CD14-positive monocyte (primary cell): Measurements from ENCODE around the gene TNFAIP8L3. TPM values are rescaled to one million over a fixed set of nuclear protein-coding genes. Genes with fewer than 3 reads are reported as not detected.

ENCODE experiments used
- DNase-seq, 3 donors: peaks; one replicate each; pipeline ENCODE4 v3.0.0-alpha.2; 2011 to 2022
- H2AFZ ChIP-seq: 2 replicates; pipeline ENCODE4 v1.6.0; 2012; ENCODE audit warnings: mild to moderate bottlenecking, low read depth, low read length, inconsistent platforms; ENCODE audit not compliant: insufficient read depth, poor library complexity, severe bottlenecking
- H3K27ac ChIP-seq, 2 donors: 1 replicate in 1 of 2; 2 replicates in 1 of 2; pipeline ENCODE4 v1.5.1; 2012 to 2013; ENCODE audit warnings: low read length in 2 of 2, control low read depth in 1 of 2, inconsistent platforms in 1 of 2, low read depth in 1 of 2, mild to moderate bottlenecking in 1 of 2
- H3K27me3 ChIP-seq, 2 donors: one replicate each; pipeline versions ENCODE4 v1.6.0 to v1.6.1; 2011 to 2013; ENCODE audit warnings: low read length in 2 of 2; ENCODE audit not compliant: control insufficient read depth in 2 of 2, insufficient read depth in 2 of 2
- H3K36me3 ChIP-seq, 2 donors: replicated peaks in 1 of 2; 1 replicate in 1 of 2; 2 replicates in 1 of 2; pipeline versions ENCODE4 v1.5.1 to v1.6.1; 2012 to 2013; ENCODE audit warnings: low read length in 2 of 2, control low read depth in 1 of 2, inconsistent platforms in 1 of 2, mild to moderate bottlenecking in 1 of 2; ENCODE audit not compliant: insufficient read depth in 2 of 2, control insufficient read depth in 1 of 2
- H3K4me1 ChIP-seq, 2 donors: 1 replicate in 1 of 2; 2 replicates in 1 of 2; pipeline versions ENCODE4 v1.5.1 to v1.6.1; 2012 to 2013; ENCODE audit warnings: low read length in 2 of 2, control low read depth in 1 of 2, inconsistent platforms in 1 of 2, mild to moderate bottlenecking in 1 of 2, moderate library complexity in 1 of 2; ENCODE audit not compliant: insufficient read depth in 2 of 2, control insufficient read depth in 1 of 2
- H3K4me2 ChIP-seq: replicated peaks from 2 replicates; pipeline ENCODE3; 2012; ENCODE audit warnings: low read length, moderate library complexity, mild to moderate bottlenecking; ENCODE audit not compliant: poor library complexity, severe bottlenecking; ENCODE audit errors: extremely low read depth
- H3K4me3 ChIP-seq, 3 experiments: fragments of 200-600 bp in 1 of 3; sonication (generic) in 1 of 3; replicated peaks in 1 of 3; 1 replicate in 2 of 3; 2 replicates in 1 of 3; pipeline ENCODE4 v1.5.1; 2011 to 2013; ENCODE audit warnings: low read length in 3 of 3, mild to moderate bottlenecking in 3 of 3, control low read depth in 2 of 3, low read depth in 2 of 3, inconsistent platforms in 1 of 3, moderate library complexity in 1 of 3
- H3K79me2 ChIP-seq: 2 replicates; pipeline ENCODE4 v1.6.0; 2012; ENCODE audit warnings: mild to moderate bottlenecking, control low read depth, inconsistent platforms, low read length, moderate library complexity; ENCODE audit not compliant: insufficient read depth
- H3K9ac ChIP-seq: 2 replicates; pipeline ENCODE4 v1.6.0; 2017; ENCODE audit warnings: low read length, mild to moderate bottlenecking; ENCODE audit not compliant: insufficient read depth, poor library complexity, severe bottlenecking
- H3K9me3 ChIP-seq, 2 donors: replicated peaks in 1 of 2; 1 replicate in 1 of 2; 2 replicates in 1 of 2; pipeline versions ENCODE4 v1.5.1 to v1.6.1; 2012 to 2013; ENCODE audit warnings: low read length in 2 of 2, control low read depth in 1 of 2; ENCODE audit not compliant: control insufficient read depth in 1 of 2, insufficient read depth in 1 of 2
- H4K20me1 ChIP-seq: 2 replicates; pipeline ENCODE4 v1.6.0; 2012; ENCODE audit warnings: mild to moderate bottlenecking, low read length, control low read depth, moderate library complexity; ENCODE audit not compliant: insufficient read depth
- H3K27ac Mint-ChIP-seq, 7 donors: one replicate each; pipeline ENCODE4 v1.8.0; 2020; ENCODE audit warnings: mild to moderate bottlenecking in 7 of 7, mixed read lengths in 7 of 7, moderate library complexity in 6 of 7, inconsistent platforms in 2 of 7
- H3K27me3 Mint-ChIP-seq, 3 donors: one replicate each; pipeline ENCODE4 v1.8.0; 2021 to 2022; ENCODE audit warnings: low read depth in 3 of 3, mild to moderate bottlenecking in 3 of 3, mixed read lengths in 3 of 3, moderate library complexity in 3 of 3, inconsistent platforms in 1 of 3
- H3K36me3 Mint-ChIP-seq, 2 donors: one replicate each; pipeline ENCODE4 v1.8.0; 2020; ENCODE audit warnings: mixed read lengths in 2 of 2, inconsistent platforms in 1 of 2, mild to moderate bottlenecking in 1 of 2
- H3K4me1 Mint-ChIP-seq: one replicate; pipeline ENCODE4 v1.8.0; 2020; ENCODE audit warnings: mild to moderate bottlenecking, mixed read lengths
- H3K4me3 Mint-ChIP-seq, 2 donors: one replicate each; pipeline ENCODE4 v1.8.0; 2020; ENCODE audit warnings: mild to moderate bottlenecking in 2 of 2, mixed read lengths in 2 of 2, moderate library complexity in 1 of 2
- H3K9me3 Mint-ChIP-seq, 7 donors: one replicate each; pipeline ENCODE4 v1.8.0; 2020 to 2022; ENCODE audit warnings: mixed read lengths in 7 of 7, mild to moderate bottlenecking in 6 of 7, moderate library complexity in 6 of 7, inconsistent platforms in 2 of 7
- WGBS: methylation state at CpG from one replicate; pipeline ENCODE4 v1.1.5; 2013; ENCODE audit warnings: missing lambda C conversion rate; ENCODE audit not compliant: insufficient coverage; 5-methylcytosine and 5-hydroxymethylcytosine counted together
- intact Hi-C, 2 donors: fragments of 100-400 bp; cut with micrococcal nuclease; formaldehyde crosslinking; loops; one replicate each; pipeline versions ENCODE4 v1.15.0 to v1.15.1; 2023
- polyA plus RNA-seq, 3 donors: library from polyadenylated mRNA; depleted of rRNA in 1 of 3; unstranded in 2 of 3; stranded (reverse) in 1 of 3; fragments of 300-500 nt in 2 of 3; fragments of >200 nt in 1 of 3; fragmentation: Illumina TruSeq in 2 of 3; gene quantifications; 1 replicate in 2 of 3; 2 replicates in 1 of 3; pipeline ENCODE4 v1.2.3, GENCODE V29; 2012 to 2021
- TF ChIP-seq, protein P1 (sequence below): fragments of 200-600 bp; IDR thresholded peaks from one replicate; pipeline ENCODE4 v1.8.0; 2022; ENCODE audit warnings: antibody characterized with exemption, mild to moderate bottlenecking

The TNFAIP8L3 gene
- polyA plus RNA-seq, 3 donors = not detected

DNA sequence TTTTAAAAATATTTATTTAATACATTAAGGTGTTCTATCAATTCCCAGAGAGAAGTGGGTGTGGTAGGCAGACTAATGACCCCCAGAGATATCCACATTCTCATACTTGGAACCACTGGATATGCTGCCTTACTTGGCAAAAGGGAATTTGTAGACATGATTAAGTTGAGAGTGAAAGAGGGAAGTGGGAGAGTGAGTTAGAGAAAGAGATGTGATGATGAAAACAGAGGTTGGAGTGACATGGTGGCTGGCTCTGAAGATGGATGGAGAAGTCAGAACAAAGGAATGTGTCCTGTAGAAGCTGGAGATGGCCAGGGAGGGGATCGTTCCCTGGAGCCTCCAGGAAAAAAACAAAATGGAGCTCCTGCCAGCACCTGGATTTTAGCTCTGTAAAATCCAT is 32.0 kb downstream of the TNFAIP8L3 start:
- Histone ChIP-seq H3K9me3 (no peaks in the 10 kb centered on the region), H3K27me3 (peaks cover 7 to 9% of the 10 kb centered on the region in 2 donors), H4K20me1 (no peaks in the 10 kb centered on the region), H2AFZ (no peak overlapping the region), H3K27ac (no peak overlapping the region), H3K4me3 (no peak overlapping the region), H3K4me1 (no peaks in the 10 kb centered on the region), H3K4me2 (no peak overlapping the region), H3K36me3 (no peaks in the 10 kb centered on the region), H3K79me2 (no peaks in the 10 kb centered on the region), H3K9ac (no peak overlapping the region)
- Mint-ChIP-seq H3K36me3 (no peaks in the 10 kb centered on the region), H3K27ac (no peak overlapping the region), H3K4me1 (peaks cover 3% of the 10 kb centered on the region), H3K27me3 (peaks cover 6 to 14% (median 6%) of the 10 kb centered on the region in 3 donors), H3K4me3 (no peak overlapping the region), H3K9me3 (peaks cover 0 to 5% (median 0%) of the 10 kb centered on the region in 7 donors)
- no peak for DNase-seq
- intact Hi-C loops = no loop called here
- WGBS = 100% methylated on average over 1 of the region's 1 CpG
- TF ChIP-seq, protein P1, sequence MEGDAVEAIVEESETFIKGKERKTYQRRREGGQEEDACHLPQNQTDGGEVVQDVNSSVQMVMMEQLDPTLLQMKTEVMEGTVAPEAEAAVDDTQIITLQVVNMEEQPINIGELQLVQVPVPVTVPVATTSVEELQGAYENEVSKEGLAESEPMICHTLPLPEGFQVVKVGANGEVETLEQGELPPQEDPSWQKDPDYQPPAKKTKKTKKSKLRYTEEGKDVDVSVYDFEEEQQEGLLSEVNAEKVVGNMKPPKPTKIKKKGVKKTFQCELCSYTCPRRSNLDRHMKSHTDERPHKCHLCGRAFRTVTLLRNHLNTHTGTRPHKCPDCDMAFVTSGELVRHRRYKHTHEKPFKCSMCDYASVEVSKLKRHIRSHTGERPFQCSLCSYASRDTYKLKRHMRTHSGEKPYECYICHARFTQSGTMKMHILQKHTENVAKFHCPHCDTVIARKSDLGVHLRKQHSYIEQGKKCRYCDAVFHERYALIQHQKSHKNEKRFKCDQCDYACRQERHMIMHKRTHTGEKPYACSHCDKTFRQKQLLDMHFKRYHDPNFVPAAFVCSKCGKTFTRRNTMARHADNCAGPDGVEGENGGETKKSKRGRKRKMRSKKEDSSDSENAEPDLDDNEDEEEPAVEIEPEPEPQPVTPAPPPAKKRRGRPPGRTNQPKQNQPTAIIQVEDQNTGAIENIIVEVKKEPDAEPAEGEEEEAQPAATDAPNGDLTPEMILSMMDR = no peak

DNA sequence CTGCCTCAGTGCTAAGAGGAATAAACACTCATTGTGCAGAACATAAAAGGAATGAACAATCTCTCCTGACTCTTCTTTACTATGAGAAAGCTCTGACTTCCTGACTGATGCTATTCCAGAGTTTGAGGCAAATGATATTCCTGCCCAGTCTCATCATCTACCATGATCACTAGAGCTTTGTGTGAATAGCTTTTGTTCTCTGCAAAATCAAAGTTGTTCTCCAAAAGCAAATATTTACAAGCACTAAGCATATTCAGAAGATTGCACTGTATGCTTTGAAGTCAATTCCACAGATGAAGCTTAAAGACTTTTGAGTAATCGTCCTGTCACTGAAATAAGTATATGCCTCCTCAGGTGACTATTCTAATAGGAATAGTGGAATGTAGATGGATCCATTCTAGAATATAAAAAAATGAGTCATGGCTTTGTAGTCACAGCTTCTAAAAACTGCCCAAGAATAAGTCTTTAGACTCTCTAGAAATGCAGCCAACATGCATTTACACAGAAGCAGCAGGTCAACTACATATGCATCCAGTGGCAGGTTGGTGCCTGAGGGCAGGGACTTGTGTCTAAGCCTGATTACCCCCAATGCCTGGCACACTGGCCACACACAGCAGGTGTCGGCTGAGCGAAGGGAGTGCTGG is 34.6 kb downstream of the TNFAIP8L3 start:
- Histone ChIP-seq H3K9ac (no peak overlapping the region), H3K79me2 (no peaks in the 10 kb centered on the region), H3K4me1 (no peaks in the 10 kb centered on the region), H3K27me3 (peaks cover 6 to 12% of the 10 kb centered on the region in 2 donors), H3K36me3 (no peaks in the 10 kb centered on the region), H3K4me2 (no peak overlapping the region), H2AFZ (no peak overlapping the region), H3K9me3 (no peaks in the 10 kb centered on the region), H3K4me3 (no peak overlapping the region), H4K20me1 (no peaks in the 10 kb centered on the region), H3K27ac (no peak overlapping the region)
- H3K27me3 Mint-ChIP-seq = peaks cover 4 to 23% (median 10%) of the 10 kb centered on the region in 3 donors
- no peak for DNase-seq
- WGBS = 87% methylated on average over 2 of the region's 3 CpGs
- H3K4me3 Mint-ChIP-seq = no peak overlapping the region
- TF ChIP-seq, protein P1 = no peak
- H3K9me3 Mint-ChIP-seq = peaks cover 0 to 1% (median 0%) of the 10 kb centered on the region in 7 donors
- H3K36me3 Mint-ChIP-seq = no peaks in the 10 kb centered on the region
- no peak overlapping the region for H3K27ac Mint-ChIP-seq
- H3K4me1 Mint-ChIP-seq = peaks cover 3% of the 10 kb centered on the region
- intact Hi-C loops = no loop called here
